Measurements from ENCODE around the gene VEPH1.

Gene VEPH1

GRCh38 chr3:157502916-157503595, at the start of gene VEPH1:
Gene VEPH1 (minus strand): TSS chr3:157503416. CDS start chr3:157495349, 8,067 bp downstream.
- no peak for DNase-seq

GRCh38 chr3:157551961-157552360, 48.7 kb upstream of the VEPH1 start:
- DNase-seq: no peak

- DNase-seq: no peak
Observed at GRCh38 chr3:157549498-157549897, 46.3 kb upstream of the VEPH1 start.

- DNase-seq: no peak
Observed at GRCh38 chr3:157544501-157545130, 41.4 kb upstream of the VEPH1 start.

- no peak for DNase-seq
Observed at GRCh38 chr3:157543501-157544035, 40.4 kb upstream of the VEPH1 start.

- DNase-seq: no peak
Observed at GRCh38 chr3:157542711-157543500, 39.7 kb upstream of the VEPH1 start.

GRCh38 chr3:157541506-157542236, 38.5 kb upstream of the VEPH1 start:
- no peak for DNase-seq

GRCh38 chr3:157540656-157541055, 37.4 kb upstream of the VEPH1 start:
- no peak for DNase-seq

GRCh38 chr3:157535667-157536066, 32.5 kb upstream of the VEPH1 start:
- DNase-seq: no peak

GRCh38 chr3:157534725-157535161, 31.5 kb upstream of the VEPH1 start:
- DNase-seq: no peak

GRCh38 chr3:157533298-157534070, 30.3 kb upstream of the VEPH1 start:
- DNase-seq: no peak

GRCh38 chr3:157532529-157533297, 29.5 kb upstream of the VEPH1 start:
- DNase-seq: no peak

GRCh38 chr3:157531771-157532170, 28.6 kb upstream of the VEPH1 start:
- DNase-seq: no peak

- no peak for DNase-seq
Observed at GRCh38 chr3:157531301-157531660, 28.1 kb upstream of the VEPH1 start.

- no peak for DNase-seq
Observed at GRCh38 chr3:157530637-157531300, 27.6 kb upstream of the VEPH1 start.

- no peak for DNase-seq
Observed at GRCh38 chr3:157529751-157530150, 26.5 kb upstream of the VEPH1 start.

- no peak for DNase-seq
Observed at GRCh38 chr3:157529085-157529484, 25.9 kb upstream of the VEPH1 start.

- no peak for DNase-seq
Observed at GRCh38 chr3:157527131-157527881, 24.1 kb upstream of the VEPH1 start.

- no peak for DNase-seq
Observed at GRCh38 chr3:157526036-157526435, 22.8 kb upstream of the VEPH1 start.

- no peak for DNase-seq
Observed at GRCh38 chr3:157523814-157524213, 20.6 kb upstream of the VEPH1 start.
